ENCODE data around the gene AEBP2.

AEBP2 gene

DNA sequence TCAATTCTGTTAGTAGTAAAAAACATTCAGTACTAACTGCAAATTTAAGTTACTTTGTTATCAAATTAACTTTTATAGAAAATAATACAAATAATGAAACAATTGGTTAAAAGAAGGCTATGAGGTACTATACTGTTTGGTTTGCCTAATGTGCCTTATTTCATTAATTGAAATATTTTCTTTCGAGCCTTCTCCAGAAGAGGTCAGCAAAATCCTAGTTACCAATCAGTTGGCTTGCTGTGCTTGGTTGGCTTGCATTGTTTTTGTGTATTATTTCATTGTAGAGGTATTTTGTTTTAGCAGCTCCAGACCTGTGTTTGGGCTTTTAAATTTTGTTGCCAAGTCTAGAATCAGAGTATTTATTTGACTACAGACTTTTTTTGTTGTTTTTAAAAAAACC lies 68.5 kb downstream of the AEBP2 start:
- TF ChIP-seq, protein P1, sequence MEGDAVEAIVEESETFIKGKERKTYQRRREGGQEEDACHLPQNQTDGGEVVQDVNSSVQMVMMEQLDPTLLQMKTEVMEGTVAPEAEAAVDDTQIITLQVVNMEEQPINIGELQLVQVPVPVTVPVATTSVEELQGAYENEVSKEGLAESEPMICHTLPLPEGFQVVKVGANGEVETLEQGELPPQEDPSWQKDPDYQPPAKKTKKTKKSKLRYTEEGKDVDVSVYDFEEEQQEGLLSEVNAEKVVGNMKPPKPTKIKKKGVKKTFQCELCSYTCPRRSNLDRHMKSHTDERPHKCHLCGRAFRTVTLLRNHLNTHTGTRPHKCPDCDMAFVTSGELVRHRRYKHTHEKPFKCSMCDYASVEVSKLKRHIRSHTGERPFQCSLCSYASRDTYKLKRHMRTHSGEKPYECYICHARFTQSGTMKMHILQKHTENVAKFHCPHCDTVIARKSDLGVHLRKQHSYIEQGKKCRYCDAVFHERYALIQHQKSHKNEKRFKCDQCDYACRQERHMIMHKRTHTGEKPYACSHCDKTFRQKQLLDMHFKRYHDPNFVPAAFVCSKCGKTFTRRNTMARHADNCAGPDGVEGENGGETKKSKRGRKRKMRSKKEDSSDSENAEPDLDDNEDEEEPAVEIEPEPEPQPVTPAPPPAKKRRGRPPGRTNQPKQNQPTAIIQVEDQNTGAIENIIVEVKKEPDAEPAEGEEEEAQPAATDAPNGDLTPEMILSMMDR (IDR thresholded peaks at IDR 0.05; ENCODE audit: low read length, missing control alignments) = peak; percentile 43
- peak; percentile 66 for DNase-seq (ENCODE audit: low read depth)
- no peak overlapping the region for H3K4me3 ChIP-seq (replicated peaks; ENCODE audit: low read depth, low read length)

DNA sequence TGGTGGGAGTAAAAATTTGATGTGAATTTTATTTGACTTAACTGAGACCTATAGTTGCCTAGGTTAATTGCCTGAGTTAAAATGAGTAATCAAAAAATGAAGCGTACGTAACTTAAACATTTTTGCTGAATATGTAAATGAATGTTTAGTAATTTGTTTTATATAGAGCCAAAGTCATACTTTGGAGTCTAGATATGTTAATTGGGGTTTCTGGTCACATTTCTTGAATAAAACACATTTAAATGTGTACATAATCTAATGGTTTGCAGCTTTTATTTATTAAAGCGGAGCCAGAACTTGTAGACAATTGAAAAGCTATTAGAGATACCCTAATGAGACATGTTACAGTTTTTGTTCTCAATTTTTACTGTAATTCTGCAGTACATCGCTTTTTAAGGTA lies 71.2 kb downstream of the AEBP2 start:
- DNase-seq (ENCODE audit: low read depth) = no peak
- TF ChIP-seq, protein P1 (IDR thresholded peaks at IDR 0.05; ENCODE audit: low read length, missing control alignments) = no peak
- no peak overlapping the region for H3K4me3 ChIP-seq (replicated peaks; ENCODE audit: low read depth, low read length)

DNA sequence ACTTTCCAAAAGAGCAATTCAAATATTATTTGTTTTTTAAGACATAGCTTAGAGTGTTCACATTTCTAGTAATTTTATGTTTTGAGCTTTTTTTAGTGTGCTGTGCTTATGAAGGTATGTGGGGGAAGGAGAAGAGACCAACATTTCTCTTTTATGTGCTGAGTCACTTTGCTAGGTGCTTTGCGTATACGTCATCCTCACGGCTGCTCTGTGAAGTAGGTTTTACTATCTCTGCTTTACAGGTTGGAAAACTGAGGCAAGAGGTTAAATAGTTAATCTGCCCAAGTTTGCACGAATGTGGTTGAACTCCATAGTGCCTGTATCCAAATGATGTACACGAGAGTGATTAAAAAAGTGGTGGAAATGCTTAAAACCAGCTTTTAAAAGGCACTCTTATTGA lies 75.9 kb downstream of the AEBP2 start:
- no peak overlapping the region for H3K4me3 ChIP-seq (replicated peaks; ENCODE audit: low read depth, low read length)
- DNase-seq (ENCODE audit: low read depth) = no peak
- TF ChIP-seq, protein P1 (IDR thresholded peaks at IDR 0.05; ENCODE audit: low read length, missing control alignments) = no peak

DNA sequence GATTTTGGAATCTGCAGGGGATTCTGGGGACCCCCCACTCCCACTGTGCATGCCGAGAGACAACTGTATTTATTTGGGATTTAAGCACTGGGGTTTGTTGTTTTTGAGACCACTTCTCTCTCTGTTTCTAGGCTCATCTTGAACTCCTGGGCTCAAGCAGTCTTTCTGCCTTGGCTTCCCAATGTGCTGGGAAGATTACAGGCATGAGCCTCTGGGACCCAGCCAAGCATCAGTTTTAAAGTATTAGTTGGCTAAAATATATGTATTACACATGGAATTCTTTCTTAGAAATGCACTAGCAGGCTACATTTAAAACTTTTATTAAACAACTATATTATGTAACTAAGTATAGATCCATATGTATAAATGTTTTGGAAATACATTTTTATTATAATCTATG lies 78.3 kb downstream of the AEBP2 start:
- no peak overlapping the region for H3K4me3 ChIP-seq (replicated peaks; ENCODE audit: low read depth, low read length)
- TF ChIP-seq, protein P1 (IDR thresholded peaks at IDR 0.05; ENCODE audit: low read length, missing control alignments) = no peak
- DNase-seq (ENCODE audit: low read depth) = no peak

DNA sequence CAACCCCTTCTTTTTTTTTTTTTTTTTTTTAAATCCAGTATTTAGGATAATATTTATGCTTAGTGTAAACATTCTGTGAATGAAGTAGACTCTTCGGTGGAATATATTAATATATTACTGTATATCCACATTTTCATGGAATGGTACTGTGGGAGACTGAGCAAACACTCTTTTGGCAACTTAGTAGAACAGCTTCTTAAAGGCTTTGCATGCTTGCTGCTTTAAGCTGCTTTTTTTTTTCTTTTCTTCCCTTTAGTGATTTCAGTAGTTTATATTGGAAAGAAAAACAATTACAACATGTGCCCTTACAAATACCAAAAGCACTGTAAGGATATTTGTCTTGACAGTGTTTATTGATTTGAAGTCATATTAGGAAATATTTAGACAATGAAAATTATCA lies 78.9 kb downstream of the AEBP2 start:
- TF ChIP-seq, protein P1 (IDR thresholded peaks at IDR 0.05; ENCODE audit: low read length, missing control alignments) = no peak
- no peak overlapping the region for H3K4me3 ChIP-seq (replicated peaks; ENCODE audit: low read depth, low read length)
- DNase-seq (ENCODE audit: low read depth) = no peak

DNA sequence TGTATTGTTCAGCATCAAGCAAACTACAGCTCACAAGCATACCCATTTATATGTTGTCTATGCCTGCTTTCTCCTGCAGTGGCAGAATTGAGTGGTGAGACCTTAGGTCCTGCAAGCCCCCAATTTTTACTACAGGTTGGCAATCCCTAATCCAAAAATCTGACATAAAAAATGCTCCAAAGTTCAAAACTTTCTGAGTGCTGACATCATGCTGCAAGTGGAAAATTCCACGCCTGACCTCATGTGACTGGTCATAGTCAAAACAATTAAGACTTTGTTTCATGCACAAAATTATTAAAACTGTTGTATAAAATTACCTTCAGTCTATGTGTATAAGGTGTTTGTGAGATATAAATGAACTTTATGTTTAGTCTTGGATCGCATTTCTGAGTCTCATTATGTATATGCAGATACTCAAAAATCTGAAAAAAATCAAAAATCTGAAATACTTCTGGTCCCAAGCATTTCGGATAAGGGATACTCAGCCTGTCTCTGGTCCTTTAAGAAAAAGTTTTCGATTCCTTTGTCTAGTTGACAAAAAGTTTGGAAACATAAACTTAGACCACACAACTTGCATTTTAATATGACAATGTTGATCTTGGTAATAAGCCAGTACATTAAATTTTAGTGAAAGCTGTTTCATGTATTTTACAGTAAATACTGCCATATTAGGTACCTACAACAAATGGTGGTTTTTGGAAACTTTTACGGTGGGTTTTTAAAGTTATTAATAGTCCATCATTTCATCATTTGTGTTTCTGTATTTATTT lies 81.5 kb downstream of the AEBP2 start:
- TF ChIP-seq, protein P1 (IDR thresholded peaks at IDR 0.05; ENCODE audit: low read length, missing control alignments) = no peak
- DNase-seq (ENCODE audit: low read depth) = no peak
- H3K4me3 ChIP-seq (replicated peaks; ENCODE audit: low read depth, low read length) = no peak overlapping the region

DNA sequence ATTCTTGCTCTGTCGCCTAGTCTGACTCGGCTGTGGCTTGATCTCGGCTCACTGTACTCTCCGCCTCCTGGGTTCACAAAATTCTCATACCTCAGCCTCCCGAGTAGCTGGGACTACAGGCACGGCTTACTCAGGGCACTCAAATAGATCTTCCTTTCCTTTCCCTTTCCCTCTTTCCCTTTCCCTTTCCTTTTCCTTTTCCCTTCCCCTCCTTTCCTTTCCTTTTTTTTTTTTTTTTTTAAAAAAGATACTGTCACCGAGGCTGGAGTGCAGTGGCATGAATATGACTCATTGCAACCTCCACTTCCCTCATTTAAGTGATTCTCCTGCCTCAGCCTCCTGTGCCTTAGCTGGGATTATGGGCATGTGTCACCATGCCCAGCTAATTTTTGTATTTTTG lies 86.0 kb downstream of the AEBP2 start:
- no peak for DNase-seq (ENCODE audit: low read depth)
- TF ChIP-seq, protein P1 (IDR thresholded peaks at IDR 0.05; ENCODE audit: low read length, missing control alignments) = no peak
- H3K4me3 ChIP-seq (replicated peaks; ENCODE audit: low read depth, low read length) = no peak overlapping the region

Data from fibroblast of pulmonary artery (primary cell).